Dedifferentiated amniotic fluid mesenchymal stem cell (primary cell): Measurements from ENCODE around the gene LPP.

Experiments
- DNase-seq: peaks from one replicate; pipeline ENCODE4 v3.0.0-alpha.2; 2016; ENCODE audit errors: extremely low spot score

LPP gene

GRCh38 chr3:188330138-188330537 lies 176.2 kb downstream of the LPP start:
- no peak for DNase-seq

GRCh38 chr3:188331166-188331565 lies 177.2 kb downstream of the LPP start:
- DNase-seq: no peak

GRCh38 chr3:188332085-188332484 lies 178.1 kb downstream of the LPP start:
- DNase-seq: no peak

- no peak for DNase-seq
Measured at GRCh38 chr3:188335656-188336055, 181.7 kb downstream of the LPP start.

GRCh38 chr3:188336178-188336577 lies 182.2 kb downstream of the LPP start:
- DNase-seq: no peak

- DNase-seq: no peak
Measured at GRCh38 chr3:188337232-188337631, 183.3 kb downstream of the LPP start.

GRCh38 chr3:188338086-188338485 lies 184.1 kb downstream of the LPP start:
- peak; percentile 37 for DNase-seq

- no peak for DNase-seq
Measured at GRCh38 chr3:188339410-188340295, 185.7 kb downstream of the LPP start.

- no peak for DNase-seq
Measured at GRCh38 chr3:188341501-188341900, 187.5 kb downstream of the LPP start.

GRCh38 chr3:188342991-188343732 lies 189.2 kb downstream of the LPP start:
- DNase-seq: no peak

- no peak for DNase-seq
Measured at GRCh38 chr3:188343894-188344293, 189.9 kb downstream of the LPP start.

GRCh38 chr3:188345223-188345622 lies 191.3 kb downstream of the LPP start:
- no peak for DNase-seq

GRCh38 chr3:188348435-188349244 lies 194.7 kb downstream of the LPP start:
- peak; percentile 75 for DNase-seq

- no peak for DNase-seq
Measured at GRCh38 chr3:188349351-188349901, 195.5 kb downstream of the LPP start.

- no peak for DNase-seq
Measured at GRCh38 chr3:188349933-188350332, 196.0 kb downstream of the LPP start.

GRCh38 chr3:188350961-188351360 lies 197.0 kb downstream of the LPP start:
- DNase-seq: no peak

- no peak for DNase-seq
Measured at GRCh38 chr3:188351648-188352047, 197.7 kb downstream of the LPP start.

GRCh38 chr3:188352196-188352927 lies 198.4 kb downstream of the LPP start:
- no peak for DNase-seq

GRCh38 chr3:188353426-188353825 lies 199.5 kb downstream of the LPP start:
- no peak for DNase-seq

GRCh38 chr3:188358787-188359493 lies 205.0 kb downstream of the LPP start:
- DNase-seq: no peak
